ENCODE measurements around the gene NDRG2. TPM values are rescaled to one million over a fixed set of nuclear protein-coding genes. Genes with fewer than 3 reads are reported as not detected.

The NDRG2 gene
- 0.32 TPM in 1 of 2 replicates, not detected in the other for total RNA-seq

DNA sequence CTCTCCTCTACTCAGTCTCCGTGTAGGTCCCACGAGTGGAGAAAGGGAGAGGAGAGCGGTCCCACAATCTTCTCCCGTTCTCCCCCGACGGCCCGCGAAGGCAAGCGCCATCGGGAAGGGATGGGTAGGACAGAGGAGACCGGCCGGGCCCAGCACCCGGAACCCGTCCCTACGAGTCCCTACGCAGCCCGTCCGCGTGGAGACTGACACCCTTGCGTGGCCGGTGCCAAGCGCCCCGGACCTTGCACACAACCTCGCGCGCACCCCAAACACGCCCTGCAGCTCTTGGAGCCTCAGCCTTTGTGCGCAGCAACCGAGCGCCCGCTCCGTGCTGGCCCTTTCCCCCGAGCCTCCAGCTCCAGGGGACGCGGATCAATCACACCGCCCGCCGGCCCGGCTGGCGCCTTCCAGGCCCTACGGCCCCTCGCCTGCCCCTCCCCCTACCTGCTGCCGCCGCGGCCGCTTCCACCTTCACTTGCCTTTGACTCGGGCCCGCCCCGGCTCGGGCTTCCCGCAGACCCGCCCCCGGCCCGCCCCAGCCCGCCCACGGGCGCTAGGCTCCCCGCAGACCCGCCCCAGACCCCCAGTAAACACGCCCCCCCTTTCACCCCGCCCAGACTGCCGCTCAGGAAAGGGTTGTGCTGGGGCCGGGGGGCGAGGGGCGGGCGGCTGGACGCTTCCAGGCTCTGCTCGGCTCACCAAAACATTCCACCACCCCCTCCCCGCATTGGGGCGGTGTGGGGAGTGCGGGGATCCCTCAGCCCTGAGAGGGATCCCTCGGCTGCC, at the start of gene NDRG2:
TSS of gene NDRG2 (minus strand) at position 477 of the 786 bp plus-strand sequence. CDS start 1,746 bp downstream, outside the sequence.

DNA sequence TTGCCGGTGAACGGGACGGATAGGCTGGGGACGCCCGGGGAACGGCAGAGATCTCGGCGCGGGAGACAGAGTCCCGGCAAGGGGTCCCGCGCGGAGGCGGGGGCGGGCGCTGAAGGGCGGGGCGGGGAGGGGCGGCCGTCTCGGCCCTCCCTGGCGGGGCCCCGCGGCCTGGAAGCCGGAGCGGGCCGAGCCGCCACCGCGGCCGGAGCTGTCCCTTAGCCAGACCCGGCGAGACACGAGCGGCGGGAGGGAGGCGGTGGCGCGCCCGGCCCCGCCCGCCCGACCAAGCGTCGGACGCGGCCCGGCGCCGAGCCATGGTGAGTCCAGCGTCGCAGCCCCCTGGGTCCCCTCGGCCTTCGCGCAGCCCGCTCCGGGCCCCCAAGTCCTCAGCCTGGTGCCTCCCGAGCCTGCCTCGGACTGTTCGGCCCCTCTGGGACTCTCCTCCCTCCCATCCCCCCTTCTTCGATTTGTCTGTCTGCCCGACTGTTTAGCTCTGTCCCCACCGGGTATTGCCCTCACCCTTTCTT, 45.3 kb upstream of the NDRG2 start, which contains the start of gene ARHGEF40:
TSS of gene ARHGEF40 (plus strand) at position 222 of the 527 bp plus-strand sequence. CDS start at position 315, 93 bp downstream.

GRCh38 chr14:21057803-21058675, 33.2 kb upstream of the NDRG2 start, which contains the start of gene RNASE8:
Gene RNASE8 (plus strand): TSS chr14:21057822. CDS start chr14:21057893, 71 bp downstream.

DNA sequence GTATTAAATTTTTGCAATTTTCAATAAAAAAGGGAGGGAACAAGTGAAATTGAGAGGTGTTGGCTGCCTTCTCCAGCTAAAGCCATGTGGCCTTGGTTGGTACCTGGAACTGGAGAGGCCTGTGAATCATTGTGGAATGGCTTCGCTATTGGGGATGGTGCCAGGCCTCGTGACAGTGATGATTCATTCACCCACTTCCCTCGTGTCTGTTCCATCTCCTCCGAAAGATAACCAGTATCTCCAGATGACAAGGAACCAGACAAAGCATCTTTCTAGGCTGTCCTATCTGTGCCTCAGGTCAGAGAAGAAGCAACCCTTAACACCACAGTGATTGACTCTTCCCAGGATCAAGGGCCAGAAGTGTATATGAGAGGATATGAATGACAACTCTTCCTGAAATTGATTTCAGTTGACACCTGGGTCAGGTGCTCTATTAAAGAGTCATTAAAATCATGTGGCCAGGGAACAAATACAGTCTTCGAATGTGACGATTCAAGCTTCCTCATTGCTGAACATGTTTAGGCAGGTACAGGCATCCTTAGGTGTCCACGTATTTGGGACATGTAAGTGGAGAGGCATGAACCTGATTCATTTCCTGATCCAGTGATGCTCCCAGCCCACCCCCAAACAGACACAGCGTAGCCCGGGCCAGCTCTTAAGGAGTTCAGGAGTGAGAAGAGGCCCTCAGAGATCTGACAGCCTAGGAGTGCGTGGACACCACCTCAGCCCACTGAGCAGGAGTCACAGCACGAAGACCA, 17.0 kb upstream of the NDRG2 start, which contains the start of gene RNASE7:
TSS of gene RNASE7 (plus strand) at position 687 of the 758 bp plus-strand sequence. CDS start 631 bp downstream, outside the sequence.

GRCh38 chr14:21034707-21035106, 9.8 kb upstream of the NDRG2 start, which contains the start of gene RNASE13:
Gene RNASE13 (minus strand): TSS chr14:21034807. CDS start chr14:21034288, 519 bp downstream.

DNA sequence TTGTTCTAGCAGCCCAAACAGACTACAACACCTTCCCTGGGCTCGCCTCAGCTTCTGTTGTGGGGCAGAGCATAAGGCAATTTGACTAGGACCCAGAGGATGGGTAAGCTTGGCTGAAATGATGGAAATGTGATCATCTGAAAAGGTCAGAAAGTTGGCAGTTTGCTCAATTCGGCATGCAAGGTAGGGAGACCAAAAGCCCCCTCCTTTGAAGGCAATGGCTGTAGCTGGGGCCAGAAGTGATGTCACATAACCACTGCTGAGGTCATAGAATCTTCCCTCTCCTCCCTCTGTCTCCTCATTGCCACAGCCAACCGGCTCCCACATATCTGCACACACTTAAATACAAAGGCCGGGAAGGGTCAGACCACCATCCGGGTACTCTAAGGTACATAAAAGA, 5.1 kb upstream of the NDRG2 start, which contains the start of gene TPPP2:
TSS of gene TPPP2 (plus strand) at position 301 of the 400 bp plus-strand sequence. CDS start 365 bp downstream, outside the sequence.

DNA sequence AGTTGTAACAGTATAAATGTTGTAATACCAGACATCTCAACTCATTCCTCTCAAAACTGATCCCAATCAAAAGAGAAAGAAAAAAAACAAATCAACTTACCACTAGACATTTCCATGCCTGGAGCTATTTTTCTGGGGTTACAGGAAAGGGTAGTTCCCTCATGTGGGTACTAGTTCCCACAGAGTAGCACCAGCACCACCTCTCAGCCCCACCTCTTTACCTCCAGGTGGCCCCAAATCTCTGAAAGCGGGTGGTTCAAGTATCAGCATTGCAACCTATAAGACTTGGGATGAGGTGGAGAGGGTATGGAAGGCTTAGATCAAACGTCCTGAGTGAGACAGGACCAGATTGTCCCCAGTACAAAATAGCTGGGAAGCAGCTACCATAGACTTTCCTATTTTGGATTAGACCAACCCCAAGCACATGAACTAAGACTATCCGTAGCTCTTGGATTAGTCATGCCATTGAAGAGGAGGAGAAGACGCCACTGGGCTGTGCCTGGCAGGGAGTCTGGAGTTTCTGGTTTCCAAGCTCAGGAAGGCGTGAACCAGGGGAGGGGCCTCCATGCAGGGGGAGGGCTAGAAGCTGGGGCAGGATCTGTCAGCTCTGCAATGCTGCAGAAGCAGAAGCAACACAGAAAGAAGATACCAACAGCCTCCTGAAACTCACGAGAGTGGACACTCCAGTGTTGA, 26.0 kb downstream of the NDRG2 start, which contains the start of gene SLC39A2:
TSS of gene SLC39A2 (plus strand) at position 620 of the 693 bp plus-strand sequence. CDS start 154 bp downstream, outside the sequence.

GRCh38 chr14:20989787-20990600, 34.9 kb downstream of the NDRG2 start, which contains the start of gene METTL17:
Gene METTL17 (plus strand): TSS chr14:20989980. CDS start chr14:20990003, 23 bp downstream.

Other genes with a start within 250 kb of the NDRG2 start
- under 0.01 and 0.61 TPM in 2 replicates for gene RNASE6, start 243.8 kb downstream of the NDRG2 start, total RNA-seq
- 33.5 and 51.7 TPM in 2 replicates for gene RNASE1, start 222.2 kb downstream of the NDRG2 start, total RNA-seq
- gene RNASE3, start 133.7 kb downstream of the NDRG2 start, total RNA-seq, result not detected in 2 replicates
- not detected in 2 replicates for gene RNASE2, start 69.6 kb downstream of the NDRG2 start, total RNA-seq
- gene METTL17, start 35.1 kb downstream of the NDRG2 start, total RNA-seq, result 41.6 and 42.6 TPM in 2 replicates
- gene SLC39A2, start 25.8 kb downstream of the NDRG2 start, total RNA-seq, result not detected in 2 replicates
- gene TPPP2, start 5.2 kb upstream of the NDRG2 start, total RNA-seq, result not detected in 2 replicates
- gene RNASE13, start 9.7 kb upstream of the NDRG2 start, total RNA-seq, result not detected in 2 replicates
- gene RNASE7, start 17.3 kb upstream of the NDRG2 start, total RNA-seq, result not detected in 2 replicates
- gene RNASE8, start 32.8 kb upstream of the NDRG2 start, total RNA-seq, result not detected in 2 replicates
- 7.8 and 8.7 TPM in 2 replicates for gene ARHGEF40, start 45.2 kb upstream of the NDRG2 start, total RNA-seq
- 2.3 and 3.8 TPM in 2 replicates for gene ZNF219, start 73.6 kb upstream of the NDRG2 start, total RNA-seq
- not detected in 2 replicates for gene TMEM253, start 76.0 kb upstream of the NDRG2 start, total RNA-seq
- not detected in 2 replicates for gene OR5AU1, start 131.0 kb upstream of the NDRG2 start, total RNA-seq
- gene HNRNPC, start 244.4 kb upstream of the NDRG2 start, total RNA-seq, result 714 and 948 TPM in 2 replicates